NCI-H2107 treated with DMSO at 0.1 percent for 48 hours (cell line): ENCODE results near the gene ARHGEF3.

Experiments
- DNase-seq: peaks from one replicate; lab custom pipeline; 2025; ENCODE audit not compliant: unreplicated experiment; lab: John Stamatoyannopoulos, UW

ARHGEF3 gene, protein sequence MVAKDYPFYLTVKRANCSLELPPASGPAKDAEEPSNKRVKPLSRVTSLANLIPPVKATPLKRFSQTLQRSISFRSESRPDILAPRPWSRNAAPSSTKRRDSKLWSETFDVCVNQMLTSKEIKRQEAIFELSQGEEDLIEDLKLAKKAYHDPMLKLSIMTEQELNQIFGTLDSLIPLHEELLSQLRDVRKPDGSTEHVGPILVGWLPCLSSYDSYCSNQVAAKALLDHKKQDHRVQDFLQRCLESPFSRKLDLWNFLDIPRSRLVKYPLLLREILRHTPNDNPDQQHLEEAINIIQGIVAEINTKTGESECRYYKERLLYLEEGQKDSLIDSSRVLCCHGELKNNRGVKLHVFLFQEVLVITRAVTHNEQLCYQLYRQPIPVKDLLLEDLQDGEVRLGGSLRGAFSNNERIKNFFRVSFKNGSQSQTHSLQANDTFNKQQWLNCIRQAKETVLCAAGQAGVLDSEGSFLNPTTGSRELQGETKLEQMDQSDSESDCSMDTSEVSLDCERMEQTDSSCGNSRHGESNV

DNA sequence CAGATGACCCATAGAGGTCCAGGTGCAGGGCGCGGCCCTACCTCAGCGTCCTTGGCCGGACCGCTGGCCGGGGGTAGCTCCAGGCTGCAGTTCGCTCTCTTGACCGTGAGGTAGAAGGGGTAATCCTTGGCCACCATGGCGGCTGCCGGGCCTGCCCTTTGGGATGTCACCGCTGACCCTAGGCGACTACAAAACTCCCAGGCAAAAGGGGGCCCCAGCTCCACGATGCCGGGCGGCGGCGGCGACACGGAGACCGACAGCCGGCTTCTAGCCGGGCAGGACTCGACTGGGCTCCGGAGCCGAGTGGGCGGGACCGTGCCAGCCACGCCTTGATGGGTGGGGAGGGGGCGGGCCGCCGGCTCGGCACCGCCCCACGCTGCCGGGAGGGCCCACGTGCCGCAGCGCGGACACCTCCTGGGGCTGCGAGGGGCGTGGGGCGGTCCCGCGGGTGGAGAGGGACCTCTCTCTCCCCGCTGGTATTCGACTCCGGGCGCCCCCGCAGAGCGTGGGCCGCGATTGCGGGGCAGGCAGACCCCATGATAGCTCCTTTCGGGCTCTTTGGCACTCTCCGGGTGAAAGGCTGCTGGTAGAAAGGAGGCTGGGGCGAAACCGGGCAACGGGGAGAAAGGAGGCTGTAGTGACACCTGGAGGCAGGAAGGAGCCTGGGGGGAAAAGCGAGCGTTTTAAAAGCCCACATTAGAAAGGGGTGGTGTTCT, at the start of gene ARHGEF3:
Gene ARHGEF3 (minus strand): TSS at position 288 of the 716 bp plus-strand sequence. CDS start 151 bp downstream, at position 137.
- no peak for DNase-seq

DNA sequence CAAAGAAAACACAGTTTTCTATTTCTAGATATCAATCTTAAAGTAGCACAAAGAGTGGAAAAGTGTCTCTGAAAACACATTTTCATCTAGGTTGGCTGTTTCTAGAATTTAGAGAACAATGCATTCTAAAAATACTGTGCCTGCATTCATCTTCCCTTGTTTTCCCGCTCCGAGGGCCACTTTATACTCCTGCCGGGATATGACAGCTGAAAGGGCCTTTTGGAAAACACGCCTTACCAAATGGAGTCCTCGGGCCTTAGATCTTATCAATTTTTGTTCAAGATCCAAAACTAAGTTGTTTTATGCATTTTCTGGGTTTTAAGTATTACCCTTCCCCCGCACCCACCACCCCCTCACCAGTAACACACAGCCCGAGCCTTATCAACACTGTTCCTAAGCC, 47.9 kb upstream of the ARHGEF3 start:
- DNase-seq: no peak

DNA sequence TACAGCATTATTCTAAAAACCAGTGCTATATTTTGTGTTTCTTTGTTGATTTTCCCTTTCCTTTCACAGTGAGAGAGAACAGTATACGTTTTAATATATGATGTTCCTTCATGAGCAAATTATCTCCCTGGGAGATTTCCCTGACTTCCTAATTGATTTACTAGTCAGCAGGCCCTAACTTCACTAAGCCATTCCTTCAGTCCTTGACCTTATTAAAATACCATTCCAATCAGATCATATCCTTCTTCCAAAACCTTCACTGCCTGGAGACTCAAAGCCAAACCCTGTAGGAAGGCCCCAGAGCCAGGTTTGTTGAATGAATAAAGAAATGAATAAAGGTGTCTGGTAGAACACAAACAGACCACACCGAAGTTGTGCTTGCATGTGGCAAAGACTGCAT, 43.8 kb upstream of the ARHGEF3 start:
- no peak for DNase-seq

DNA sequence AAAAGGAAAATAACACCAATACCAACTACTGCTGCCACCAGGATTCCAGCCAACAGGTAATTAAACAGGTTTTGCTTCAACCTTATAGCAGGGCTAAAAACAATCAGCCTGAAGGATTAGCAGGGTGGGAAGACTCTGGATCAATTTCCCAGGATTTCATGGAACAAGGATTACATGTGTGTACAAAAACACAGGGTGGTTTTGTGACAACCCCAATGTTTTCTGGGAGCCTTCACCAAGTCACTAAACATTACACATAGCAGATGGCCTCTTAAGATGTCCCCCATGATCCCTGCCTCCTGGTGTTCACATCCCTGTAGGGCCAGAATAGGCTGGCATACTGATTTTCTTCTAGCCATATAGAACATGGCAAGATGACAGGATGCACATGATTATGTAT, 42.8 kb upstream of the ARHGEF3 start:
- no peak for DNase-seq

DNA sequence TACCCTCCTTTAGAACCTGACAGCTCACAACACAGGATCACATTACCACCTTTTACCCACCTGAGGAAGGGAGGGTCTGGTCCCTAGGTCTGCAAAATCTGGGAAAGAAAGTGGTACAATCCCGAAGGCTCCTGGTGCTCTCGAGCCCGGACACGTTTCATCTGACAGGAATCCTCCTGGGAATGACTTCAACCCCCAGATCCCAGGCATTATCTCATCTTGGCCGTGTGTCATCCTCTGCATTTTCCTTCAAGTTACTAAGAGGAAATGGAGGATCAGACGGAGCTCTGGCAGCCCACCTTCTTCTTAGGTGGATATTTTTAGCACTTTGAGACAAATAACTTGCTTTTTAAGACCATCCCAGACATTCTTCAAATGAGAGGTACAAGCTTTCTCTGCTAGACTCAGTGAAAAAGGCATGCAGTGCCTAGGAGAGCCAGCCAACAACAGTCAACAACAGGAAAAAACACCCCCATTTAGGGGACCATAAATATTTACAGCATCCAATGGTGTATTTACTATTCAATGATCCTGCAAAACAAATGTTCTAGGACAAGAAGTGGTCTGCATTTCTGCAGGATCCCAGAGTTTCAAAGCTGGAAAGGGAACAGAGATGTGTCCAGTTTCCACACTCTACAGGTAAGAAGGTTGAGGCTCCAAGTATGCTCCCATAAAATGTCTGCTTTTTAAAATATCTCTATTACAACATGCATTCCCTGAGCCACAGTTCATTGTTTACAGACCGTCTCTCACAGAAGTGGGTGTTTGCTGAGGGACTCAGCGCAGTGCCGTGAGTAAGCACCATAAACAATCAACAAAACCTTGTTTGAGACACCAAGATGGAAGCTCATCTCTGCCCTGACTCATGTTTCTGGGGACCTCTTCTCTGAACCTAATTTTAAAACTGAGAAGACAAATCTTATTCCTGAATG, 38.3 kb upstream of the ARHGEF3 start:
- no peak for DNase-seq

DNA sequence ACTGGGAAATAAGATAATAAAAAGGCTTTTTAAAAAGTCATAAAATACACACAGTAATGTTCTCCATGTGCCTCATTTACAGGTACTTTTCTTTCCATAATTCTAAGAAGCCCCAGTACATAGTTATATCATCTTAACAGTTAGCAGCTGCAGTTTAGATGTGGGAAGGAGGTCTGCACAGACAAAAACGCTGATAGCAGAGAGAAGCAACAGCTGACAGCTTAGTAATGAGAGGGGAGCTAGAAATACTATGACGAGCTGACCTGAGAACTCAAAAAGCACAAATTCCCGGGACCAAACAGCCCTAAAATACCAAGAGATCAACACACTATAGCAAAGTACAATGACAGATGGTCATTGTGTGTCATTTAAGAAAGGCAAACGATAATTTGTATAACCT, 36.7 kb upstream of the ARHGEF3 start:
- DNase-seq: no peak

DNA sequence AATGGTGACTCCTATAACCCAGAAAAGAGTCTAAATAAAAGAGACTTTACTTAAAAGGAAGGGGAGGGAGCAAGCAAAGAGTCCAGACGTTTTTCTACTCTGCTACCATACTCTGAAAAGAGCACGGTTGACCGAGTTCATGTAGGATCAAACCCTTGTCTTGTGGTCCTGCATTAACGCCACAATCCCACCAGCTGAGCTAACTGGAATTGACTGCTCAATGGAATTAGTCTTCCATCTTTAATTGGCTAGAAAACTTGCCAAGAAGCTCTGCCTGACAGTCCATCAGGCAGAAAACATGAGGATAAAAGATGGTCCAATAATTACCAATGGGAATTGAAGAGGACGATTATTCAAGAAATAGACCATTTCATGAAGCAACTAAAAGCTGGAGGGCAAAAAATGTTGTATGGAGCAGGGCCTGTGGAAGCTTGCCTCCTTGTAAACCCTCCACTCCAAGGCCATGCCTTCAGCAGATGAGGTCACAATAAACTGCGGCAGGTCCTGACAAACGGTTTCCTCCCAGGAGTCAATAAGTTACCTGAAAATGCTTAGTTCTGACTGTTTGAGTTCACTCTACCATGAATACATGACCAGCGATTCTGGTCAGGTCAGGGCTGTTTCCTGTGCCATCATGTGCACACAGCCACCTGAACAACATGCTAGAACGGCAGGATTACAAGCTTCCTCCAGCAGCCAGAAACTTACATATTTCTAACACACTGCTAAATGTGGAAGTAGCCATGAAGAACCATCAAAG, 35.6 kb upstream of the ARHGEF3 start:
- DNase-seq: no peak

DNA sequence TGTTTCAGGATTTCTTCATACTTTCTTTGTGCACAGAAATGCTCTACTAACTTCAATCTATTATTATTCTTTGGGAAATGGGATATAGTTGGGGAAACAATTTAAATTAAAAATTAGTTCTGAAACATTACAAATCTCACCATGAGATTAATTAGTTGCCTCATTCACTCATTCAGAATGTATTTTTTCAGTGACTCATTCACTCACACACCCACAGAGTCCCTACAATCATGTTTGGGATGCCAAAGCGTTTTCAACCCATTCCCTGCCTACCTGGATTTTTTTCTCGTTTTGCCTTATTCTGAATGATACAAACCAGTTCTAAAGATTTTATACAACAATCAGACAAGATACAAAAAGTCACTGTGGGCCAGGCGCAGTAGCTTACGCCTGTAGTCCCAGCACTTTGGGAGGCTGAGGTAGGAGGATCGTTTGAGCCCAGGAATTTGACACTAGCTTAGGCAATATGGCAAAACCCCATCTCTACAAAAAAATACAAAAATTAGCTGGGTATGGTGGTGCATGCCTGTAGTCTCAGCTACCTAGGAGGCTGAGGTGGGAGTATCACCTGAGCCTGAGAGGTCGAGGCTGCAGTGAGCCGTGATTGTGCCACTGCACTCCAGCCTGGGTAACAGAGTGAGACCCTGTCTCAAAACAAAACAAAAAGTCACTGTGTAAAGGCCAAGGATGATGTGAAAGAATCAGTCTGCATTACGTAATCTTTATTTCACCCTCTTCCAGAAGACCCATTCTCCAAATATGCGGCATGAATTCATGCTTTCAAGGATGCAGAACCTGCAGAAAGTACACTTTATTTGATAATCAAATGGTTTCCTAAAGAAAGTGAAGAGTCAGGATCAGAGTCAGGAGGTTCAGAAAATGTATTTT, 34.8 kb upstream of the ARHGEF3 start:
- DNase-seq: no peak

DNA sequence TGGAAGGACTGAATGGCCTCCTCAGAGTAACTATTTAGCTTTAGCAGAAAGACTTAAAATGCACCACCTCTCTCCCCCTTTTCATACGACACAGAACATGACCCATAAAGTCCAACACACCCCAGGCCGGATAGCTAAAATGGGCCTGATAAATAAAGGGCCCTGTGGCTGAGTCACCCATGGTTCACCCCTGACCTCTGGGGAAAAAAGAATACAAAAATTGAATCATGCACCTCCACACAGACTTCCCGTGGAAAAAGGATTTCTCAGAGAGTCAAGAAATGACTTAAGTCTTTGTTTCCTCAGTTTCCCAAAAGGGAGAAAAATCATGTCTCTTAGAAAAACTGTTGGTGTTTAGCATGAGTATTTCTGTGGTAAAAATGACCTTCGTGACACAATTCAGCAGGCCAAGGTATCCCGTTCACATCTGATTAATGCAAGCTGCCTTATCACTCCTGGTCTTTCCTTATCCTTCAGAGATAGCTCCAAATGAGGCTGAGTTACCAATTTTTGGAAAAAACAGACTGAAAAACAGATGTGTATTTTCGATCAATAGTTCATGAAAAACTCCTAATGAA, 34.0 kb upstream of the ARHGEF3 start:
- DNase-seq: no peak

DNA sequence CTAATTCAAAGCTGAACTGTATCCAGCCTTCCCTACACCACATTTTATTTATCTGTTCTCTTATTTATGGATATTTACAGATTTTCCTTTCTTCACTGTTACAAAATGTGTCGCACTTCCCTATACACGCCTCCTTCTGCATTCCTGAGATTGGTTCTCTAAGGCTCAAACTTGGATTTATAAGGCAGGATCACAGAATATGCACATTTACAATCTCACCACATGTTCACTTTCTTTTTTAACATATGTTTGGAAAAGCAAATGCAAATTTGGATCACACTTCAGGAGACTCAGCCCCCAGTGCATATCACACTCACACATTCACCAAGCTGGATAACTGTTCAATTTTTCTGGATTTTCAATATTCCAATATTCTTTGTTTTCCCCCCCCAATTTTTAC, 31.8 kb upstream of the ARHGEF3 start:
- no peak for DNase-seq

DNA sequence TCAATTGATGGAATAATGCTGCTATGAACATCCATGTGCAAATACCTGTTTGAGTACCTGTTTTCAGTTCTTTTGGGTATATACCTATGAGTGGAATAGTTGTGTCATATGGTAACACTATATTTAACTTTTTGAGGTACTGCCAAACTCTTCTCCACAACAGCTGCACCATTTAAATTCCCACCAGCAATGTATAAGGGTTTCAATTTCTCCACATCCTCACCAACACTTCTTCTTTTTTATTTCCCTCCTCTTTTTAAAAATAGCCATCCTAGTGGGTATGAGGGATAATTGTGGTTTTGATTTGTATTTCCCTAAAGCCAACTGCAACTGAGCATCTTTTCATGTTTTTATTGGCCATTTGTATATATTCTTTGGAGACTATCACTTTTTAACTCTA, 31.3 kb upstream of the ARHGEF3 start:
- no peak for DNase-seq

DNA sequence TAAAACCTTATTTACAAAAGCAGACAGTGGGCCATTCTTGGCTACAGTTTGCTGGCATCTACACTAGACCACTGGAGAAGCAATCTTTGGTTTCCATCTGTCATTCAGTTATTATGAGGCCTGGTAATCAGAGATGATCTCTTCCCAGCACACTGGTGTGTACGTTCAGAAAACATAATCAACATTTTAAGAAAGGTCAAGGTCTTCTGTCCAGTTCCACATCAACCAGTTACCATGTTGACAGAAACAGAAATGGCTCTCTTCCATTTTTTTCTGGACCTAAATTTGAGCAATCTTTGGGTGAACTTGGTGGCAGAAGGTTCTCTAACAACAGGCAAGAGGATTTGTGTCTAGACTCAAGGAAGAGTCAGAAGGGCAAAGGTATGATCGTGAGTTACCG, 29.8 kb upstream of the ARHGEF3 start:
- DNase-seq: no peak

DNA sequence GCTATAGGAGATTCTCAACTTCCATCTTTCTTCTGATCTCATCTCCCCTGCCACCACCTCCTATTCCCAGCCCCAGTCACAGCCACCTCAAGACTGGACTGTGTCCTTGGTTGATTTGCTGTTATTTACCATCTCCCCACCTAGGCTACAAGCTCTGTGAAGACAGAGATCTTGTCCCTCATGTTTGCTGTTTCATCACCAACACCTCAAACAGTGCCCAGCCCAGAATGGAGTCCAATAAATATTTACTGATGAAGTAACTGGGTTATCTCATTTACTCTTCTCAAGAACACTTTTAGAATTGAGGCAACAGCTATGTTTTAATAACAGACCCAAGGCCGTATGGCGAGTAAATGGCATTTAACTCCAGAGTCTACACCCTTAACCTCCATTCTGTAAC, 29.1 kb upstream of the ARHGEF3 start:
- no peak for DNase-seq

DNA sequence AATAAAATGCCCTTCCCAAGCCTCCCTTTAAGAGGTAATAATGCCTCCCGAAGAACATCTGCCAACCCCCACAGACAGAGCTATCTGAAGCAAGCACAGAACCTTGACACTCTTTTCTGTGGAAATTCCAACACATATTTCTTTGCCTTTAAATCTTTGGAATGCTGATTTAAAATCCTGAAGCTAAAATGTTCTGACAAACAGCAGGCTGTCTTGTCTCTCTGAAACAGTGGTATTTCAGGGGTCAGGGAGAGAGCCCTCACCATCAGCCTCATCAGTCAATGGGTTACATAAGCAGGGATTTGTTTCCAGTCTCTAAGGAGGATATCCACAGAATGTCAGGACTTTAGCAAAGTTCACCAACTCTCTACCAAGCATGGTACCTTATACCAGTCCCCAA, 27.8 kb upstream of the ARHGEF3 start:
- no peak for DNase-seq

DNA sequence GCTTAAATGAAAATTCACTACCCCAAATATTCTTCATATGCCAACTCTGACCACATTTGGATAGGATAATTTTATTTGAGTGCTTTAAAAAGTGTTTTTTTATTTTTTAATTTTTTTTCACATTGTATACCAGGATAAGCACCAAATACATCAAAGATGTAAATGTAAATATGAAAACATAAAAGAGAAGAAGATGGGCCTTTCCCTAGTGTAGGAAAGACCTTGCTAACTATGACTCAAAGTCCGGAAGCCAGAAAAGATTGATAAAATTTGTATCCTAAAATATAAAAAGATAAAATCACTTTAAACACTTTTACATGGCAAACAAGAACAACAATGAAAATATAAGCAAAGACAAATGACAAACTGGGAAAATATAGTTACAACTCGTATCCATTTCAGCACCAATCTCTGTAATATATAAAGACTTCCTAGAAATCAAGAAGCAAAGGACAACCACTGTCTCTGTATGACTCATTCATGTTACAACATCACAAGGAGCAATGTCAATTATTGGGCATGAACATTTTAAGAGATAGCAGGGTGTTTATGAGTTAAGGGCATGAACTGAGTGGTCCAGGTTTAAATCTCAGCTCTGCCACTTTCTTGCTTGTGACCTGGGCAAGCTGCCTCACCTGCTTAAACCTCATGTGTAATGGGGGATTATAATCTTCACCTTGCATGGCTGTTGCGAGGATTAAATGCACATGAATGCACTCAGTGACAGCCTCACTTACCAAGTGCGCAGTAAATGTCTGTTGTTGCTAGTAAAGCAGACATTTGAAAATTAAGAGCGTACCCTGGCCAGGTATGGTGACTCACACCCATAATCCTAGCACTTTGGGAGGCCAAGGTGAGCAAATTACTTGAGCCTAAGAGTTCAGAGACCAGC, 25.3 kb upstream of the ARHGEF3 start:
- DNase-seq: no peak

DNA sequence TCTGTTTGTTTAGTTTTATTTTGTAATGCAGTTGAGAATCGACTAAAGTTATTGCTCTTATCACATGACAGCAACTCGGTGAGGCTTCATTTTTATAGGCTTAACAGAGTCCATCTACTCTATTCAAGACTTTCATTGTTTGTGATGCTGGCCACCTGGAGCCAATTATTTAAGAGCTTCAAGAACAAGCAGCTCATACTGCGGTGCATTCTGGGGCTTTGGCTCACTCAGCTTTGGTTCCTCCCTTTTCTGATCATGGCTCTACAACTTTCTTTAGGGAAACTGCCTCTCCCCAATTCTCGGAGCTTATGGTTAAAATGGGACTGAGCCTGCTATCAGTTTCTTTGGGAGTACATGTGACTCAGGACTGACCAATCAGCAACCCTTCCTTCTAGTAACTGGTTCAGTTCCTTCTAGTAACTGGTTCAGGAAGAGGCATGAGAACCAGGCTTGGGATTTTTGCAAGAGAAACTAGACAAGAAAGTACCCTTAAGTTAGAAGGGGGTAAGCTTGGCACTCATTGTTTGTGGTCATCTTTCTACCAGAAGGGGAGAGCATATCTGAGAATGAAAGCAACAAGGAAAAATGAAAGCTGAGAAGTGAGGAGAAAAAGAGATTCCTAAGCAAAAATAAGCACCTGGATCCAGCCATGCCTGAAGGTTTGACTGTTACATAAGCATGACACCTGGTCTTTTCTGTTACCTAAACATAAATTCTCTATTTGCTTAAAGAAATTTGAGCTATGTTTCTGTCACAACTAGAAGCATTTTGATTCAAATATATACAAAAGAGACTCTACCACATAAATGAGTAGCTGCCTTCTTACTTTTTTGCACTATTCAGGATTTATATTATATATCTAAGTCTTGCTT, 24.1 kb upstream of the ARHGEF3 start:
- no peak for DNase-seq
